D721Med (cell line): ENCODE data around the gene SCNN1B.

Experiments used
- DNase-seq: peaks from one replicate; pipeline ENCODE4 v3.0.0; 2011; ENCODE audit warnings: low spot score; ENCODE audit not compliant: insufficient read length
- FAIRE-seq: peaks from 2 replicates; lab custom pipeline; 2011; peaks lifted over from hg19 to GRCh38; lab: Jason Lieb, UNC
- CTCF ChIP-seq: IDR thresholded peaks from 2 replicates; pipeline ENCODE4 v1.5.1; 2012; ENCODE audit warnings: mild to moderate bottlenecking, control low read depth; ENCODE audit not compliant: insufficient read depth; ENCODE audit errors: missing control alignments

Gene SCNN1B

DNA sequence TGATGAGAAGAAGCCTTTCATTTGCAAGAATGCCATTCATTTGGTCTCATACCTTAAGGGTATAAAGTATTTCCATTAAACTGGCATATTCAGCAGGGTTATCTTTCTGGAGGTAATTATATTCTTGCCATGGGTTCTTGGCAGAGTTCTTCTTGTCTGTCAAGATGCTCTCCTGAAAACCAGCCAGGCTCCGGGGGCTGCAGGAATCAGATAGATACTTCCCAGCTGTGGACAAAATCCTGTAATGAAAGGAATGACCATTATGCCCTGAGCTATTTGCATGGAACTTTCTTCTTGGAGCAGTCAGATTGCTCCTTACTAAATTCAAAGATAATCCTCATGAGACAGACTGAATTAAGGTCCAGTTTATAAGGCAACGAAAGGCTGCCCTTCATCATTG lies 103.9 kb downstream of the SCNN1B start:
- no peak for FAIRE-seq
- no peak for TF ChIP-seq CTCF
- DNase-seq: no peak

DNA sequence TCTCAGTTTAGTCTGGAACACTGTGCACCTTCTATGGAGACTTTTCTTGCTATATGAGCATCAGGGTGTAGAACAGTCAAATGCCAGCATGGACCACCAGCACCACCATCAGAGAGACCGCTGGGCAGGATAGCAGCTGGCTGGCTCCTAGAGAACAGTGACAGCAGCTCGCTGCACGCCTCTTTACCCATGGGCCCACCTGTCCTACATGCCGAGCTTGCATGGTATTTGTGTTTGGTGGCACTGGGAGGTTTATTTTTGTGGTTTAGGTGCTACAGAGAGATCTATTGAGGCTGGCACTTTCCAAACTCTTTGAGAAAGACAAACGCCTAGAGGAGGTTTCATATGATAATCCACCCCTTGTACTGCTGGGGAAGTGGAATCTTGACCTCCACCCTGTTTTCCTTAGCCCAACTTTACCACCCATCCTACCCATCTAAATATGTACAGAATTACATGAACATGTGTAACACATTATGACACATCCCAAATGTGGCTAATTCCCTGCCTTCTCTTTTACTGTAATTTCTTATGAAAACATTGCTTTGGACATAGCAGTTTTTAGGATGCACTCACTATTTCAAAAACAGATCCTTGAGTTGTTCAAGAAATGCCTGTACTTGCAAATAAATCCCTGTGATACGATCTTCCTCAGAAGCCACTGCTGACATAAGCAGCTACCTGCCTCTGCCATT lies 104.6 kb downstream of the SCNN1B start:
- DNase-seq: no peak
- FAIRE-seq: no peak
- no peak for TF ChIP-seq CTCF

- DNase-seq (no peak), FAIRE-seq (no peak)
- no peak for TF ChIP-seq CTCF
These were observed 105.5 kb downstream of the SCNN1B start for GRCh38 chr16:23407436-23408127.

- DNase-seq: no peak
- no peak for TF ChIP-seq CTCF
- no peak for FAIRE-seq
These were observed 106.2 kb downstream of the SCNN1B start for GRCh38 chr16:23408242-23408822.

GRCh38 chr16:23408823-23409298 lies 106.8 kb downstream of the SCNN1B start:
- no peak for FAIRE-seq
- TF ChIP-seq CTCF: no peak
- DNase-seq: peak; percentile 79

DNA sequence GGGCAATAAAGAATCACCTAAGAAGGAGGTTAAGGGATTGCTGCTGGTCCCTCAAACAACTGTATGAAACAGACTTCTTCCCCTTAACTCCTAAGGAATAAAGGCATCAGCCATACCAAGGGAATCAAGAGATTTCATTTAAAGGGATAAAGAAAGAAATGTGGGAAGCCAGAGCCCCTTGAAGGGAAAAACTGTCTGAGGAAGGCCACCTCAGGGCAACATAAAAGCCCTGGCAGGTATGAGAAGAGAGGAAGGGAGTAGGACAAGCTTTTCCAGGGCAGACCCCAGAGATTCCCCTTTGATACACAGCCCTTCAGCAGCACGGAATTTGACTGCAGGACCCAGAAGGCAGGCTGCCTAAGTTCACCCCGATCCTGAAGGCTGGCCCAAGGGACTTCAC lies 107.4 kb downstream of the SCNN1B start:
- TF ChIP-seq CTCF: no peak
- DNase-seq (no peak), FAIRE-seq (no peak)
